ENCODE data around the gene GDF2.

GRCh38 chr10:47336387-47337134 is 14.3 kb downstream of the GDF2 start:
- TF ChIP-seq EZH2 (IDR thresholded peaks at IDR 0.05) (no peak), POLR2AphosphoS5 (IDR thresholded peaks at IDR 0.05; ENCODE audit: borderline replicate concordance, low read depth, low read length) (no peak)
